Trophoblast cell (in vitro differentiated cells and primary cell): Measurements from ENCODE around the gene ANXA6.

Source experiments
- DNase-seq, 2 donors: peaks; one replicate each; pipeline ENCODE4 v3.0.0-alpha.2; 2016
- H2AFZ ChIP-seq: 2 replicates; pipeline ENCODE4 v1.6.1; 2013; ENCODE audit warnings: low read length, moderate library complexity, mild to moderate bottlenecking; ENCODE audit not compliant: insufficient read depth, poor library complexity
- H2AK5ac ChIP-seq: 2 replicates; pipeline ENCODE4 v1.6.1; 2013; ENCODE audit warnings: mild to moderate bottlenecking, low read length
- H2BK120ac ChIP-seq: 2 replicates; pipeline ENCODE4 v1.6.1; 2013; ENCODE audit warnings: low read length, mild to moderate bottlenecking, moderate library complexity; ENCODE audit not compliant: insufficient read depth, poor library complexity
- H2BK12ac ChIP-seq: 2 replicates; pipeline ENCODE4 v1.6.1; 2013; ENCODE audit warnings: mild to moderate bottlenecking, low read length, moderate library complexity
- H2BK5ac ChIP-seq: 2 replicates; pipeline ENCODE4 v1.6.1; 2013; ENCODE audit warnings: low read length, low read depth, moderate library complexity, mild to moderate bottlenecking; ENCODE audit not compliant: poor library complexity
- H3K14ac ChIP-seq: 2 replicates; pipeline ENCODE4 v1.6.1; 2013; ENCODE audit warnings: mild to moderate bottlenecking, low read length
- H3K18ac ChIP-seq: 2 replicates; pipeline ENCODE4 v1.6.1; 2013; ENCODE audit warnings: mild to moderate bottlenecking, low read length
- H3K23ac ChIP-seq: 2 replicates; pipeline ENCODE4 v1.6.1; 2013; ENCODE audit warnings: low read length
- H3K27ac ChIP-seq: 2 replicates; pipeline ENCODE4 v1.5.1; 2013; ENCODE audit warnings: low read depth, mild to moderate bottlenecking, inconsistent platforms, low read length, moderate library complexity
- H3K27me3 ChIP-seq: 2 replicates; pipeline ENCODE4 v1.6.1; 2013; ENCODE audit warnings: inconsistent platforms, mild to moderate bottlenecking, low read length, moderate library complexity; ENCODE audit not compliant: insufficient read depth
- H3K36me3 ChIP-seq, 2 experiments: 1 replicate in 1 of 2; 2 replicates in 1 of 2; pipeline ENCODE4 v1.6.1; 2013; ENCODE audit warnings: low read length in 2 of 2, mild to moderate bottlenecking in 2 of 2, moderate library complexity in 1 of 2; ENCODE audit not compliant: insufficient read depth in 2 of 2, control insufficient read depth in 1 of 2
- H3K4ac ChIP-seq: 2 replicates; pipeline ENCODE4 v1.6.1; 2013; ENCODE audit warnings: low read depth, mild to moderate bottlenecking, low read length, moderate library complexity
- H3K4me1 ChIP-seq, 2 experiments: 1 replicate in 1 of 2; 2 replicates in 1 of 2; pipeline ENCODE4 v1.6.1; 2013; ENCODE audit warnings: low read length in 2 of 2, mild to moderate bottlenecking in 2 of 2, moderate library complexity in 1 of 2; ENCODE audit not compliant: insufficient read depth in 2 of 2, control insufficient read depth in 1 of 2
- H3K4me2 ChIP-seq: 2 replicates; pipeline ENCODE4 v1.6.1; 2013; ENCODE audit warnings: inconsistent platforms, mild to moderate bottlenecking, low read length, moderate library complexity
- H3K4me3 ChIP-seq: 2 replicates; pipeline ENCODE4 v1.5.1; 2013; ENCODE audit warnings: mild to moderate bottlenecking, low read depth, low read length, inconsistent platforms
- H3K79me1 ChIP-seq: one replicate; pipeline ENCODE4 v1.6.1; 2013; ENCODE audit warnings: low read length
- H3K79me2 ChIP-seq: 2 replicates; pipeline ENCODE4 v1.6.1; 2013; ENCODE audit warnings: low read length, mild to moderate bottlenecking; ENCODE audit not compliant: control insufficient read depth, insufficient read depth, poor library complexity
- H3K9ac ChIP-seq: 2 replicates; pipeline ENCODE4 v1.6.1; 2013; ENCODE audit warnings: mild to moderate bottlenecking, low read length
- H3K9me3 ChIP-seq: 2 replicates; pipeline ENCODE4 v1.6.1; 2013; ENCODE audit warnings: low read depth, mild to moderate bottlenecking, control low read depth, inconsistent platforms, low read length; ENCODE audit not compliant: insufficient read depth
- H4K12ac ChIP-seq: 2 replicates; pipeline ENCODE4 v1.6.1; 2013; ENCODE audit warnings: low read depth, mild to moderate bottlenecking, low read length, moderate library complexity
- H4K8ac ChIP-seq: 2 replicates; pipeline ENCODE4 v1.6.1; 2013; ENCODE audit warnings: low read depth, mild to moderate bottlenecking, low read length, moderate library complexity
- H4K91ac ChIP-seq: one replicate; pipeline ENCODE4 v1.6.1; 2013; ENCODE audit warnings: low read depth, mild to moderate bottlenecking, low read length, moderate library complexity
- WGBS: extraction: QIAGEN DNeasy Blood & Tissue Kit; methylation state at CpG from one replicate; pipeline ENCODE4 v1.1.7; 2013; ENCODE audit warnings: missing lambda C conversion rate; ENCODE audit not compliant: insufficient read length, insufficient coverage; ENCODE audit errors: extremely low coverage; 5-methylcytosine and 5-hydroxymethylcytosine counted together

The ANXA6 gene

DNA sequence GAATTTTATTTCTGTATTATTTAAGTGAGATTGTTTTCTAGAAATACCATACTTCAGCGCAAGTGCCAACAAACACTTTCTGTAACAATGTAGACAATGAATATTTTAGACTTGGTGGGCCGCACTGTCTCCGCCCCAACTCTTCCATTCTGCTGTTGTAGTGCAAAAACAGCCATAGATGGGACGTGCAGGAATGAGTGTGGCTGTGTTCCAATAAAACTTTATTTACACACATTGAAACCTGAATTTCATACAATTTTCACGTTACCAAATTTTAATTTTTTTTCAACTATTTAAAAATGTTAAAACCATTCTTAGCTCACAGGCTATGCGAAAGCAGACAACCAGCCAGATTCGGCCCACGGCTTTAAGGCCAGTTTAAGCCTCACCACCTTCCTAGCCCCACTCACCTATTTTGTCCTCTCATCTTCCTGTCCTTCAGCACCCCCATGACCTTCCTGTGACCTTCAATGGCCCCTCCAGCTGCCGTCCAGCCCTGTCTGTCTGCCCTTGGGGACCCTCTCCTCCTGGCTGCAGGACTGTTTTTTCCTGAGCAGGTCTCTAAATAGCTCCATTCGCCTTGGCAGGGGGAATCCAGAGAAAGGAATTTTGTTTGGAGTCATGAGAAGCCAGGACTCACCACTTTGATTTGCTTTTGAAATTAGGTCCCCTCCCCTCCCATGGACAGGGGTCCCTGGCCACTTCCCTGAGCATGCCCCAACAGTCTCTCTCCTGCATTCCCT, 11.2 kb upstream of the ANXA6 start:
- Histone ChIP-seq H3K27ac (no peak overlapping the region), H3K79me2 (no peaks in the 10 kb centered on the region), H3K36me3 (no peaks in the 10 kb centered on the region), H3K23ac (no peak overlapping the region), H3K4me2 (no peak overlapping the region), H3K9me3 (no peaks in the 10 kb centered on the region), H4K91ac (no peak overlapping the region), H3K14ac (no peak overlapping the region), H2BK120ac (no peak overlapping the region), H3K4me1 (peaks cover 3% of the 10 kb centered on the region in 2 experiments), H3K27me3 (no peaks in the 10 kb centered on the region), H2BK12ac (no peak overlapping the region), H3K79me1 (no peaks in the 10 kb centered on the region), H4K8ac (no peak overlapping the region), H3K18ac (no peak overlapping the region), H3K9ac (no peak overlapping the region), H2AFZ (no peak overlapping the region), H2AK5ac (no peak overlapping the region), H4K12ac (no peak overlapping the region), H3K4ac (no peak overlapping the region), H2BK5ac (no peak overlapping the region), H3K4me3 (no peak overlapping the region)
- WGBS = 100% methylated on average over 1 of the region's 10 CpGs
- no peak for DNase-seq

DNA sequence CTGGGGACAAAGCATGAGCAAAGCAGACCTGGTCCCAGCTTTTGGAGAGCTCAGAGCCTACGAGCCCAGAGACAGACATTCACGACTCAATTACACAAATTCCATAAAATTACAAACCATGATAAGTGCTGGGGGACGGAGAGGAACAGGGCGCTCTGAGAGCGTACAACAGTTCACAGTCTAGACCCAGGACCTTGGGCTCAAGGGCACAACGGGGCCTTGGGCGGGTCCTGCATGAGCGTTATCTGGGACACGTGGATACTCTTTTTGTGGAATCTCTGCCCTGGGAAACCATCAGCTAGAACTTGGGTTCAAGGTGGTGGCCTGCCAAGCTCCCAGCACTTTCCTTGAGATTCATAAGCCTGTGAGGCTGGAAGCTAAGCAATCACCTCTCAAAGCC, 9.4 kb upstream of the ANXA6 start:
- Histone ChIP-seq H3K23ac (no peak overlapping the region), H2BK12ac (no peak overlapping the region), H3K27me3 (no peaks in the 10 kb centered on the region), H3K27ac (no peak overlapping the region), H3K79me1 (no peaks in the 10 kb centered on the region), H2AFZ (no peak overlapping the region), H3K4me3 (no peak overlapping the region), H2BK120ac (no peak overlapping the region), H4K12ac (no peak overlapping the region), H4K8ac (no peak overlapping the region), H2AK5ac (no peak overlapping the region), H4K91ac (no peak overlapping the region), H3K36me3 (no peaks in the 10 kb centered on the region), H3K18ac (no peak overlapping the region), H3K9ac (peak overlapping the region; percentile 12), H2BK5ac (no peak overlapping the region), H3K79me2 (no peaks in the 10 kb centered on the region), H3K4me1 (peaks cover 3% of the 10 kb centered on the region in 2 experiments), H3K4ac (no peak overlapping the region), H3K9me3 (no peaks in the 10 kb centered on the region), H3K4me2 (no peak overlapping the region), H3K14ac (no peak overlapping the region)
- no peak for DNase-seq
- no CpG with 5 or more reads among the region's 9 CpGs for WGBS

DNA sequence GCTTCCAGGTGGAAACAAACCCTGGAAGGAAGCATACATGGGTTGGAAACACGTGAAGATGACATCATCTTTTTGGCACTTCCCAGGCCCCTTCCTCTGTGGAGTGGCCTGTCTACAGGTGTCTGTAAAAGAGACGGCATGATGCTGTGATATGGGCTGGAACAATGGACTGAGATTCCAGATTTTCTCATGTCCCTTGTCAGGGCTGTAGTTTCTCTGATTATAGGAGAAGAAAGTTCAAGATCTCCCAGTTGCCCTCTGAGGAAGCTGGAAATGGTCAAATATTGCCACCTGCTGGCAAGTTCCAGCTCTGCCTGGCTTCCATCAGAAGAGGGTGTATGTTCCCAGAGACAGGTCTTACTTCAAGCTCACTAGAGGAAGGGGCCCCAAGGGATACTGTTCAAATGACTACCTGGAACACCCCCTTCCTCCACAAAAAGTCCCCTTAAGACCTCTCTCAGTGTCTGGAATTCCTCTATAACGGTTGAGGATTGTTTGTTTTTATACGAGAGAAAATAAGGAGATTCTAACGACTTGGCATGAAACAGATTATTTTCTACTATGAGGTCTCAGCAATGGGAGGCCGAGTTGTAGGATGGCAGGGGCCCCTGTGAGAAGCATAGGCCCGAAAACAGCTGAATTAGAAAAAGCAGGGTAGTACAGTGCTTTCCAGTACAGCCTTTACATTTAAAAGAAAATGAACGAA, 7.3 kb upstream of the ANXA6 start:
- H2BK120ac ChIP-seq = no peak overlapping the region
- H3K4me3 ChIP-seq = no peak overlapping the region
- WGBS = no CpG with 5 or more reads among the region's 8 CpGs
- no peak overlapping the region for H3K4ac ChIP-seq
- H2AFZ ChIP-seq = peak overlapping the region; percentile 33
- no peaks in the 10 kb centered on the region for H3K27me3 ChIP-seq
- no peaks in the 10 kb centered on the region for H3K36me3 ChIP-seq
- DNase-seq = peak; percentile 80 to 93
- H3K23ac ChIP-seq = no peak overlapping the region
- H3K4me1 ChIP-seq = peaks cover 3% of the 10 kb centered on the region in 2 experiments
- H3K18ac ChIP-seq = no peak overlapping the region
- H4K91ac ChIP-seq = no peak overlapping the region
- no peak overlapping the region for H2AK5ac ChIP-seq
- peak overlapping the region; percentile 22 for H2BK12ac ChIP-seq
- peak overlapping the region; percentile 1 for H4K8ac ChIP-seq
- no peak overlapping the region for H4K12ac ChIP-seq
- no peaks in the 10 kb centered on the region for H3K79me1 ChIP-seq
- H3K27ac ChIP-seq = peak overlapping the region; percentile 2
- H3K9ac ChIP-seq = no peak overlapping the region
- H3K79me2 ChIP-seq = no peaks in the 10 kb centered on the region
- H3K9me3 ChIP-seq = no peaks in the 10 kb centered on the region
- no peak overlapping the region for H2BK5ac ChIP-seq
- H3K14ac ChIP-seq = no peak overlapping the region
- H3K4me2 ChIP-seq = no peak overlapping the region

DNA sequence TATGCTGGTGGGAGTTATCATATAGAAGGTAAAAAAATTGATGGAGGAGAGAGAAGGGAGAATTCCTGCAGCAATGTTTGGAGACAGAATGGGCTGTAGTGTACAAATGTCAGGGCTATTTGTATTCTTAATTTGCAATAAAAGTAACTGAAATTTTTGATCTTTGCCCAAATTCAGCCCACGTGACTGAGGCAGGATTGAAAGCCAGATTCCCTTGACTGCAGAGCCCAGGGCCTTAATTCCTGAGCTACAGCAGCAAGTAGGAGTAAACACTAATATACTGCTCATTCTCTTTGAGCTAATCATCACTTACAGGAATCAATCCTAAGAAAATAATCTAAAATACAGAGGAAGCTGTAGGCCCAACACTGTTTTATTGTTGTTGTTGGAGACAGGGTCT, 5.2 kb upstream of the ANXA6 start:
- Histone ChIP-seq H2BK12ac (no peak overlapping the region), H3K4me3 (no peak overlapping the region), H4K8ac (no peak overlapping the region), H2BK120ac (no peak overlapping the region), H3K4me1 (peaks cover 5 to 8% of the 10 kb centered on the region in 2 experiments), H3K27ac (no peak overlapping the region), H3K79me2 (no peaks in the 10 kb centered on the region), H3K79me1 (peaks cover 4% of the 10 kb centered on the region), H2AK5ac (no peak overlapping the region), H3K9ac (no peak overlapping the region), H3K4ac (no peak overlapping the region), H2BK5ac (no peak overlapping the region), H3K14ac (no peak overlapping the region), H3K4me2 (no peak overlapping the region), H3K18ac (no peak overlapping the region), H3K9me3 (no peaks in the 10 kb centered on the region), H4K12ac (no peak overlapping the region), H3K36me3 (no peaks in the 10 kb centered on the region), H3K23ac (no peak overlapping the region), H3K27me3 (no peaks in the 10 kb centered on the region), H2AFZ (no peak overlapping the region), H4K91ac (no peak overlapping the region)
- no CpG with 5 or more reads among the region's 1 CpG for WGBS
- DNase-seq = no peak
